SKM-1 (cell line): ENCODE measurements around the gene MYEF2.

Experiments
- DNase-seq: peaks from one replicate; lab custom pipeline; 2025; ENCODE audit not compliant: unreplicated experiment; lab: John Stamatoyannopoulos, UW

The MYEF2 gene

DNA sequence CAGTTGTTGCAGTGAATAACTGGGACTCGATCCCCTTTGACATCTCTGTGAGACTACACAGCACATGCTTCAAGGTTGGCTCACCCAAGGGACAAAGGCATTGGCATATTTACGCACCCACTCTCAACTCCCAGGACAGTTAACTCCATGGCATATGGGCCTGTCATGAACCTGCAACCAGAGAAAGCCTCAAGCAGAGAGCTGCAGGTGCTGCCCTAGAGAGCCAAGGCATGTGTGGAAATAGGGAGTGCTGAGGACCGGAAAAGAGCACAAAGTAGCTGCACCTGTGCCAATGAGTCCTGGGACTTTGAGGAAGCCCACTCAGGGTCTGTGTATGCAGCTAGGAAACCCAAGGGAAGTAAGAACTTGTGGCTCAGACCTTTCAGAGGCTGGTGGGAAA is 90.3 kb downstream of the MYEF2 start:
- DNase-seq = no peak

DNA sequence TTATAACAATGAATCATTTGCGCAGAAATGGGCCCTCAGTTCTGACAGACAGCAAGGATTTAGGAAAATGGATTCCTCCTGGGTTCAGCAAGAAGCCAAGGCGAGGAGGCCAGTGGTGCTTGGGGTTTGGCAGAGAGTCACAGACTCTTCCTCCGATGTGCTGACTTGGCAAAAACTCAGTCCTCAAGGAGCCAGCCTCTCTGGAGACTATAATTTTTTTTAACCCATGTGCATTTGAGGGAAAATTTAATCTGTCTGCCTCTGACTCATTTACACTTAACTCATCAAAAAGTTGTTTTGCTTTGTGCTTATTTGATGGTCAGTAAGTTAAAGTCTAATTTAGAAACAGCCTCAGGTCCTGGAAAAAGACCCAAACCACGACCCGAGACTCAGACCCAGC is 91.5 kb downstream of the MYEF2 start:
- DNase-seq = no peak

DNA sequence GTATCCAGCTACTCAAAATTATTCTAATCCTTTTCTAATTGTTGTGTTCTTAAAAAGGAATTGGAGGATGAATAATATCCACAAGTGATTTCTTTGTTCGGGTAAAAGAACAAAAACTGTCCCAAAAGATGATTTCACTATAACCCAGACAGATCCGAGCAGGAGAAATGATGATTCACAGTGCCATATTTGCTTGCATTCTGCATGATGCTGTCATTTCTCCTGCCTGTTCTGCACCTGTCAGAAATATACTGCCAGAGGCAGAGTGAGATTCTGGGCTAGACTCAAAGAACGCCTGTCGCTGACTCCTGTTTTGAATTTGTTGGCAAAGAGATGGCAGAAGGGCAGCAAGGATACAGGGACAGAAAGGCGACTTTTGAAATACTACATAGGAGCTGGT is 92.0 kb downstream of the MYEF2 start:
- no peak for DNase-seq

DNA sequence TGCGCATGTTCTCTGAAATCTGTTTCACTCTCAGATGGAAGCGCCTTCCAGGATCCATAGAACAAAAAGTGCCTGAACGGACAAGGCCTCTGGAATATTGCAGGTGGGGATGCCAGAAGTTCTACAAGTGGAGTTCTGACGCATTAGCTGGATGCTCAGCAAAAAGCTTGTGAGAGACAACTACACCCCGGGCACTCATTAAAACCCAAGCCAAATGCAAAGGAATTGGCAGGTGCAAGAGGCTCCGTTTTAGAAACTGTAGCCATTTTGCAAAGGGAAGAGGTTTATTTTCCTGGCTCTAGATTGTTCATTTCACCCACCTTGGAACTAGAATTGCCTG is 92.5 kb downstream of the MYEF2 start:
- DNase-seq = no peak

DNA sequence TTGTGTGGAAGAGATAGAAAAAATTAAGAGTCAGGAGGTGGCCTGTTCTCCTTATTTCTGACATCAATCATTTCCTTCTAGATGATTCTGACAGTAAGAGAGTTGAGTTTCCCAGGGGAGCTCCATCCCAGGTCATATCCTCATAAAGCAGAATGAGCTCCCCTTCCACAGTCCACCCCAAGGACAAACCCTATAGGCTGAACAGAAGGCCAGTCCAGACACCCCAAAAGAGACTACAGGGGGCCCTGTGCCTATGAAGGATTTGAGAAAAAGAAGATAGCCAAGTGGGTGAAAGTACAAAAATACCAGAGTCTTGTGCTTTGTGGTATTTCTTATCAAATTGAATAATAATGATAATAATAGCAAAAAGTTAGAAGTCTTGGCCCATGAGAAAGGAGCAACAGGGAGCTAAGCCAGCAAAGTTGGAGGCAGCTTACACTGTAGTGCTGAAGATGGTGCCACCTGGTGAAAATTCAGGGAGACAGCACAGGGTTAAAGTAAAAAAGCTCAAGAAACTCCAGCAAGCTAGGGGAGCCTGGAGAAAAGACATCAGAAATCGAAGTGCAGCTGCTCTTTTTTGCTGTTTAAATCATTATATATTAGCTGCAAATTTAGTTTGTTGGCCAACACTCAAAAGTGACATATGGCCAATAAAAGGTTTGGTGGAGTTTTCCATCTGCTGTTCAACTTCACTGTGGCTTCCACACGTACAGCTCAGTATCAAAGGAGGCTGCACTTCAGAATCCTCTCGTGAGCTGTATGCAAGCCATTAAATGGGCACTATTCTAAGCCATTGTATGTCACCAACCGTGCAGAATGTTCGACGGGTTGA is 93.1 kb downstream of the MYEF2 start:
- DNase-seq = peak; percentile 1
